GM19438 (cell line): ENCODE data around the gene HIRIP3.

Source experiments
- ATAC-seq: cut with Tn5 transposase; IDR thresholded peaks from one replicate; pipeline ENCODE4 v1.9.1; 2021; ENCODE audit warnings: low read depth; ENCODE audit not compliant: unreplicated experiment

The HIRIP3 gene

DNA sequence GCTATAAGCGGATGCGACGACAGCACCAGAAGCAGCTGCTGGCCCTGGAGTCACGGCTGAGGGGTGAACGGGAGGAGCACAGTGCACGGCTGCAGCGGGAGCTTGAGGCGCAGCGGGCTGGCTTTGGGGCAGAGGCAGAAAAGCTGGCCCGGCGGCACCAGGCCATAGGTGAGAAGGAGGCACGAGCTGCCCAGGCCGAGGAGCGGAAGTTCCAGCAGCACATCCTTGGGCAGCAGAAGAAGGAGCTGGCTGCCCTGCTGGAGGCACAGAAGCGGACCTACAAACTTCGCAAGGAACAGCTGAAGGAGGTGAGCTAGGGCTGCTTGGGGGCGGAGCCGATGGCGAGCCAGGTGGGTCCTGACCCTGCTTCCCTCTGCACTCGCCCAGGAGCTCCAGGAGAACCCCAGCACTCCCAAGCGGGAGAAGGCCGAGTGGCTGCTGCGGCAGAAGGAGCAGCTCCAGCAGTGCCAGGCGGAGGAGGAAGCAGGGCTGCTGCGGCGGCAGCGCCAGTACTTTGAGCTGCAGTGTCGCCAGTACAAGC, 10.1 kb downstream of the HIRIP3 start:
- ATAC-seq, result no peak

DNA sequence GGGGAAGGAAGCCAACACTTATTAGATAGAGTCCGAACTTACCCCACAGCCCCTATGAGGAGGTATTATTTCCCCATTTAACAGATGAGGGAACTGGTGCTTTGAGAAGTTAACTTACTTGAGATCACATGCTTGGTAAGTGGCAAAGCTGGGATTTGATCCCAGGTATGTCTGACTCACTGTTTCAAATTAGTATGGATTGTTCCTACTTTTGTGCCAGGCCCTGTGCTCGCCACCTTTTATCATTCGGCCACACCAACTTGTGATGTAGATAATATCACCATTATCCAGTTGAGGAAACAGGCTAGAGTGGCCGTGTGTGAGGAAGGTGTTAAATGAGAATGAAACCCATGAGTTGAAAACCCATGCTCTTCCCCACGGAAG, 10.7 kb downstream of the HIRIP3 start:
- ATAC-seq, result no peak

DNA sequence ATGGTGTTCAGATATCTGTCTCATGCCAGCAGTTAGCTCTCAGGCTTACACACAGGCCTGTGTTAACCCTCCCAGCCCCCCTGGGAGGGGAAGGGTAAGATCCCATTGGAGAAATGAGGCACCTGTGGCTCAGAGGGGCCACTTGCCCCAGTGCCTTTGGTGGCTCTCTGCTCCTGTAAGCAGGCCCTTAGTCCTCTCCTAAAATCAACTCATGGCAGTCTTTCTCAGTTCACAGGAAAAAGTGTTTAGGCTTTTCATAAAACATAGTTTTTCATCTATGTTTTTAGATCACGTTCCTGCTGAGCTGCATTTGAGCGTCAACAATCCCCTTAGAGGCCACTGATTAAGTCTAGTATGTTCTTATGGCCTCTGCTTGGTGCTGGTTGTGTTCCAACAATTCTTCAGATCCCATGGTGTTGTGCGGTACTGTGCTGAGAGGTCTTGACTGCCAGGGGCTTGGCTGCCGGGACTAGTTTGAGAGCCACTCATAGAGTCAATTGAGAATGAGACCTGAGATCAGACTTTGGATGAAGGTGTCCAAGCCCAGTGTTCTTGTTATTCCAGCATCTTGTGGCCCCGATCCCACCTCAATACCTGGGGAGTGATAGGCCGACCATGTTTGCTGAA, 11.2 kb downstream of the HIRIP3 start:
- no peak for ATAC-seq

DNA sequence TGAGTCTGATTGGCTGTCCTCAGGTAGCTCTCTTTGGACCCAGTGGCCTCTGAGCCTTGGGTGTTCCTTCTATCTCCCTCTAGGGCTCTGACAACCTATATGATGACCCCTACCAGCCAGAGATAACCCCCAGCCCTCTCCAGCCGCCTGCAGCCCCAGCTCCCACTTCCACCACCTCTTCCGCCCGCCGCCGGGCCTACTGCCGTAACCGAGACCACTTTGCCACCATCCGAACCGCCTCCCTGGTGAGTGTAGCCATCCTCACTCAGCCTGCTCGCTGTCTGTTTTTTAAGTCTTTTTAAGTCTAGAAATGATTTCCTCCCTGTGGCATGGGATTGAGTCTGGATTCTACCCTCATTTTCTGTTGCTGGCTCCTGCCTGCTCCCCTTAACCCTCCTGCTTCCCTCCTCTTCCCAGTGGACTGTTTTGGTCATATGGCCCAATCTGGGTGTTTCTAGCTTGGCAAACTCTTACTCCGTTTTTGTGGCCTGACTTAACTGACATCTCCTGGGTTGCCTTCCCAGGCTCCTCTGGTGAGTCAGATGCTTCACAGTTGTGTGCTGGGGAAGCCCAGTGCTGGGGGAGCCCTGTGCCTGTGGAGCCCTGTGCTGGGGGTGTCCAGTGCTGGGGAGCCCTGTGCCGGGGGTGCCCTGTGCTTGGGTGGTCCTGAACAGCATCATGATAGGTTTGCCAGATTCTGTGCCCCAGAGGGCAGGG, 11.8 kb downstream of the HIRIP3 start:
- no peak for ATAC-seq

DNA sequence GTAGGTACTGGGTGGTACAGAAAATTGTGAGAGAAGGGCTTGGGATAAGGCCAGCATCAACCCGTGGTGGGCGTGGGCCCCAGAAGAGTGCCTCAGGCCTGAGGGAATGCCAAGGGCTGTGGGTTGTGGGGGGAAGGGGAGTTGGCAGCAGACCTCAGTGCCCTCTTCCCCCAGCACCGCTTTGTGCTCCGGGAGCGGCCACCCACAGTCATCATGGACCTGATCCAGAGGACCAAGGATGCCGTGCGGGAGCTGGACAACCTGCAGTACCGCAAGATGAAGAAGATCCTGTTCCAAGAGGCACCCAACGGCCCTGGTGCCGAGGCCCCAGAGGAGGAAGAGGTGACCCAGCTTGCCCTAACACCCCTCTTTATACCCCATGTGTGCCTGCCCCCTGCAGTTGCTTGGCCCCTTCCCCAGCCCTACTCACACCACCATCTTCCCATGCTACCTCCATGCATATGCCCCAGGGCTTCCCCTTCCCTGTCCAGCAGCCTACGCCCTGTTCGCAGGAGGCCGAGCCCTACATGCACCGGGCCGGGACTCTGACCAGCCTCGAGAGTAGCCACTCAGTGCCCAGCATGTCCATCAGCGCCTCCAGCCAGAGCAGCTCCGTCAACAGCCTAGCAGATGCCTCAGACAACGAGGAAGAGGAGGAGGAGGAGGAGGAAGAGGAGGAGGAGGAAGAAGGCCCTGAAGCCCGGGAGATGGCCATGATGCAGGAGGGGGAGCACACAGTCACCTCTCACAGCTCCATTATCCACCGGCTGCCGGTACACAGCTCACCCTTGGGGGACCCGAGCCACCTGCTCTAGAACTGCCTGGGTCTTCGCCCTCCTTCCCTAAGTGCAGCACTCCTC, 12.6 kb downstream of the HIRIP3 start:
- ATAC-seq, result no peak

DNA sequence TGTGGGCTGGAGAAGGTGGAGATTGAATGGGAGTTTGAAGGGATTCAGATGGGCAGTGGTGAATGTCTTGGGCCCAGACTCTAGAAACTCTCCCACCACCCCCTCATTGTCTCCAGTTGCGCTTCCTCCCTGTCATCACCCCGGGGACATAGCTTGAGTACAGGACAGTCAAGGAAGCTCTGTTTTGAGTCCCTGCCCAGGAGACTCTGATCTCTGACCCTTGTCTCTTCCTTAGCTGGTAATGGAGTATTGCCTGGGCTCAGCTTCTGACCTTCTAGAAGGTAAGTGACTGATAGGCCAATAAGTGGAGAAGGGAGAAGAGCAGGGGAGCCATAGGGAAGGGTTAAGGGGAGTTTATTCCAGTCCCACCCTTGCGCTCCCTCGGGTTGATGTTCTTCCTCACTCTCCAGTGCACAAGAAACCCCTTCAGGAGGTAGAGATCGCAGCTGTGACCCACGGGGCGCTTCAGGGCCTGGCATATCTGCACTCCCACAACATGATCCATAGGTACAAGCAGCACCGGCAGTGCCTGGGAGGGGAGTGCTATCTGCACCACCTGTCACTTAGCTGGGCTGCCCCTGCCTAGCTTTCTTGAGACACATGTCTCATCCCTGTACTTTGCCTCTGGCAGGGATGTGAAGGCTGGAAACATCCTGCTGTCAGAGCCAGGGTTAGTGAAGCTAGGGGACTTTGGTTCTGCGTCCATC, 16.7 kb downstream of the HIRIP3 start:
- ATAC-seq, result no peak

DNA sequence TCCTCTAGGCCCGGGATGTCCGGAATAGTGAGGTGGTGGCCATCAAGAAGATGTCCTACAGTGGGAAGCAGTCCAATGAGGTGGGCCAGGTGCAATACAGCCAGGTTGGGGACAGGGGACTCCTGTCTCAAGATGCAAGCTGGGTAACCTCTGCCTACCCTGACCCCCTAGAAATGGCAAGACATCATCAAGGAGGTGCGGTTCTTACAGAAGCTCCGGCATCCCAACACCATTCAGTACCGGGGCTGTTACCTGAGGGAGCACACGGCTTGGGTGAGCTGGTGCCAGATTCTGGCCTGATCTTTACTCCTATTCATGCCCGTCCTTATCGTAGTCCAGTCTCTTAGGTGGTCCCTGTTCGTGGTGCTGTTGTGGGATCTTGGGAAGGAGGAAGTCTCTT, 17.3 kb downstream of the HIRIP3 start:
- no peak for ATAC-seq

DNA sequence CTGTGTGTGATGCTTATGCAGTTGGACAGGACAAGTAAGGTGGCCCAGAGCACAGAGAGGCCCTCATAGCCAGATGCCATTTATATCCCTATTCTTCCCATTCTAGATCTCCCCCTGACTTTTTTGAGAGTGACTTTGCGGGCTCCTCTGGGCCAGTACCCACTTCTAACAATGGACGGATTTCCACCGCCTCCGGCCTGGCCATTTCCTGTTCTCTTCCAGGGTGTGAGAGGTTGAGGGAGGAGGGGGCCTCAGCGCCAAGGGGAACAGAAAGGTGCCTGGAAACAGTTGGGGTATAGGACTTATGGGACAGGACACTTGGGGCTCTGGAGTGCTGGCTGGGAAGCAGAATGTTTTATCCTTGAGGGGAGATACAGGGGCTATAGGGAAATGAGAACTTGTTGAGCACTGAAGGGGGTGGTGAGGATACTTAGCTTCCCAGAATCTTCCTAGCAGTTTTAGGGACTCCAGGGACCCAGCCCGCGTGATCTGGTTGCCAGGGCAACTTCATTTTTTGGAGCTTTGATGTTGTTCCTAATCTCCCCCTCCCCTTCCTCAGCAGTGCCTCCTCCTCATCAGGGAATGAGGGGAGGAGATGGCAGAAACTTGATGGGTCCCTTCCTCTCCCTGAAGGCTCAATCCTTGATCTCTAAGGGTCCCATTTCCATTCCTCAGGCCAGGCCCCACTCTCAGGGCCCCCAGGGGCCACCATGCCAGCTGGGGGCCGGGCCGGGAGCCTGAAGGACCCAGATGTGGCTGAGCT, 18.2 kb downstream of the HIRIP3 start:
- ATAC-seq, result no peak

DNA sequence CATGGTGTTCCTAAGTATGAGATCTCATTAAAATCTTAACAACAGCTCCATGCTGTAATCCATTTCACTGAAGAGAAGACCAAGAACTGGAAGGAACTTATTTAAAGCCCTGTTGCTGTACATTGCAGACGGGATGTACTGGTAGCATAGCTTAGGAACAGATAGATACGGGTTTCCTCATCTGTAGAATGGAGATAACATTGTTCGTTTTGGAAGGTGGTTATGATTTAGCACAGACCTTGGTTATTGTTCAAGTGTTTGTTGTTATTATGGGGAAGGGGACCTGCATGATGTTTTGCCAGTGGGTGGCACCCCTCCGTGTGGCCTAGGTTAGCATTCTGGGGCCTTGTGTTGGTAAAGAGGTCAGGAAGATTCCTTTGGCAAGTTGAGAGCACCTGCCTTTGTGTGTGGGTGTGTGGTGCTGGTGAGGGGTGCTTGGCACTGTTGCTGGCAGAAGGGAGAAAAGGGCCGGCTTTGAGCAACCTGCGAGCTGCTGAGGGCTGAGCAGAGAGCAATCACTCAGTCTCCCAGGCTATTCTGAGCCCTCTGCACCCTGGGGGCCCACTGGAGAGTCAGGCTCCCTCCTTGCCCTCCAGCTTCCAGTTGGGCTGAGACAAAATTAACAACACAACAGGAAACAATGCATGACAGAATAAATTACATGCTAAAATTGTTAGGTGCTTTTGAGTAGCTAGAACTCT, 19.5 kb downstream of the HIRIP3 start:
- ATAC-seq, result no peak

DNA sequence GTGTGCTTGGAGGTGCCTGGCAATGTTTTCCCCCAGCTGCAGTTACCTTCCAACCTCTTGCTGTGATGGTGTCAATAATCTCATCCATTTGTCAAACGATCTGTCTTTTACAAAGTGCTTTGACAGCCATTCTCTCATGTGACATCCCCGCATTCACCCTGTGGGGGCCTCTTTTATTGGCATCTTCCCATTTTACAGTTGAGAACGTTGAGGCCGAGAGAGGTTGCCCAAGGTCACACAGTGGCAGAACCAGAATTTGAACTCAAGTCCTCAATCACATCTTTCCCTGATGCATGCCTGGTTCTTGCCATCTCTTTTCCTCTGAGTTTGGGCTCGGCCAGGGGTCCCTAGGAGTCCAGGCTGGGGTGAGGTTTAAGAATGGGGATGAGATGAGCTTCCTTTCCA, 20.3 kb downstream of the HIRIP3 start:
- no peak for ATAC-seq

DNA sequence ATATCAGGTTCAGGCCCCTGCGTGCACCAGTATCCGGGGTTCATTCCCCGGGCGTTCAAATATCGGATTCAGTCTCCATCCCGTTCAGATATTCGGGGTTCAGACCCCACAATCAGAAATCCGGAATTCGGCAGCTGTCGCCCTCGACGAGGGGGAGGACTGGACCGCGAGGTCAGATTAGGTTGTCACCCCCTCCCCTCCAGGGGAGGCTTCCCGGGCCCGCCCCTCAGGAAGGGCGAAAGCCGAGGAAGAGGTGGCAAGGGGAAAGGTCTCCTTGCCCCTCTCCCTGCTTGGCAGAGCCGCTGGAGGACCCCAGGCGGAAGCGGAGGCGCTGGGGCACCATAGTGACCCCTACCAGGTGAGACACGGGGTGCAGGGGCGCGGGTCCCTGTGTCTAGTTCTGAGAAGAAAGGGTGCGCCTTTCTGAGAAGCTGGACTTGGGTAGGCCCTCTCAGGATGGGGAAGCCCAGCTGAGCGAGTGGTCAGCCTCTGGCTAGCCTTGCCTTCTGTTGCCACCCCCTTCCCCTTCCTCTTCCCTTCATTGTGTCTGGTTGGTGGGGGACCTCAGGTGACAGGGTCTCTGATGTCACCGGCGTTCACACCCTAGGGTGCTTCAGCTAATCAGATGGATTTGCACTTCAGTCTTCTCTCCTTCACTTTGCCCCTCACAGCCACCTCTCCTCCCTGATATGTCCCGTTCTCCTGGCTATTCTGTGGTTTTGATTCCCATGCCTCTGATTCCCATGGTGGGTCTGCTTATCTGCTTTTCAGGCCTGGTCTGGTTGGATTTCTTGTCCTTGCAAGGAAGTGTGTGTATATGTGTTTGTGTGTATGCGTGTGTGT, 20.9 kb downstream of the HIRIP3 start:
- ATAC-seq, result no peak

DNA sequence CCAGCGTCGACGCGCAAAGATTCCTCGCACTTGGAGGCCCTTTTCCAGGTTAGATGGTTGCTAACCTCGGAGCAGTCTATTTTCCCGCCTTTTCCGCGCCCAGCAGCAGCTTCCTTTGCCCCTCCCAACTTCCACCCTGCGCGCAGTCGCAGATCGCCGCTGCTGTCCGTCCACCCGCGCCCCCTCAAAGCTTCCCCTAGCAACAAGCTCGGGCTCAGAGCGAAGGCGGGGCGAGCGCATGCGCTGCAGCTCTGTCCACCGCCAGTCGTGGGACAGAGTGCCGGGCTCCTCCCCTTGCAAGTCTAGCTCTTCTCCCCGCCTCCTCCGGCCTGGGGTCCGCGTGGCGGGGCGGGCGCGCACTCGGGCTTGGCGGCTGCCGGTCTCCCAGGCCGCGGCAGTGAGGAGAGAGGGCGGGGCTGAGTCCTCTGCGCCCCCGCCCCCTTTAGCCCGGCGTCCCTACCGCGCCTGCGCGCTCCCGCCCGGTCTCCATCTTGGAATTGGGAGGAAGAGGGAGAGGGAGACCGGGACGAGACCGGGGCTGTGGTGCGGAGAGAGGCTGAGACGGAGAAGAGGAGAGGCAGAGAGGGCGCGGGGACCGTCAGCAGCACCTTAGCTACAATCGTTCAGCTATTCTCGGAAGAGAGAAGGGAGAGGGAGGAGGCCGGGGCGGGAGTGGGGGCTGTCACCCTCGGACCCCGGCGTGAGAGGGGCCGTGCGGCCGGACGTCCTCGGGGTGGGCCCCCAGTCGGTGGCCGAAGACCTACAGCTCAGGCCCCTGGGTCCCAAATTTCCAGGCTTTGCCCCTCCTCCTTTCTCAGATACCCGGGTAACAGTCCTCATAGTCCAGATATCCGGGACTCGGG, 21.8 kb downstream of the HIRIP3 start, which contains the start of gene TAOK2:
Gene TAOK2, plus strand, starts transcription at position 485 of the 863 bp plus-strand sequence. CDS start 3,905 bp downstream, outside the sequence.
- ATAC-seq, result peak; percentile 93

DNA sequence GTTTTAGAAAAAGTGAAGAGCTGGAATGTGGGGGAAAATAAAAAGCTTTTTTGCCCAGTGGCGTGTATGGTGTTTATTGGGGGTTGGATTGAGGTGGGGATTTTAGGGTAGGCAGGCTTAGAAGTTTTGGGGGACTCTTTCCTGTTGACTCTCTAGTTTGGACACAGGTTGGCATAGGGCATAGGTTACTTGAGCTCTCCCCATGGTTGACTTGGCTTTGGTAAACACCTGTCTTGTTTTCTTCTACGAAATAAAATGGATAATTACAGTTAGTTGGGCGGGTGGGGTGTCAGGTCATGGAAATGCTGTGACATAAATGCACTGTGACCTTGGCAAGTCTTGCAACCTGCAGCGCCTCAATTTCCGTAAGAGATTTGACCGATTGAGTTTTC, 22.4 kb downstream of the HIRIP3 start:
- no peak for ATAC-seq

DNA sequence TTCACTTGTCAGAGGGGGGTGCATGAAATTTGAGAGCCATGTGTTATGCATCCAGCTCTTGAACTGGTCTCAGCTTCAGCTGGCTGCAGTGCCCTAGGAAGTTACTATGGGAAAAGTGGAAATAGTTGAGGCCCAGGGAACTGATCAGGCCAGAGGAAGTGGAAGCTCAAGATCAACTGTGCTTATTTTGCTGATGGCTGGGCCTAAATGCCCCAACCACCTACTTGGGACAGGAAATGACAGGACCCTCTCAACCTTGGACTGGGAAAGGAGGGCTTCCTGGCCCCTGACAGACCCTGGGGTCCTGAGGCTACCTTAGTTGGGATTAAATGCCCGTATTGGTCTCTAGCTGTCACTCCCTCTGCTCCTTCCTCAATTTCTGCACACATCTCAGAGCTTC, 22.9 kb downstream of the HIRIP3 start:
- no peak for ATAC-seq

DNA sequence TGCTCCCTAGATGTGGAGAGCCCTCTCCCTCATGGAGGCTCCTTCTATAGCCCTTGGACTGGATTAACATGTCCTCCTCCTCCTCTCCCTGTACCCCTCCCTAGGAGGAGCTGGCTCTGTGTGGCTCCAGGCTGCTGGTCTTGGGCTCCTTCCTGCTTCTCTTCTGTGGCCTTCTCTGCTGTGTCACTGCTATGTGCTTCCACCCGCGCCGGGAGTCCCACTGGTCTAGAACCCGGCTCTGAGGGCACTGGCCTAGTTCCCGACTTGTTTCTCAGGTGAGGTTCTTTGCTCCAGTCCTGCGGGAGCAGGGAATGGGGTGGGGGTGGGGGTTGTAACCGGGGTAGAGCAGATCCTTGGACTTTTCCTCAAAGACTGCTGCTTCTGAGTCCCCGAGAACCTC, 24.1 kb downstream of the HIRIP3 start:
- ATAC-seq, result no peak

DNA sequence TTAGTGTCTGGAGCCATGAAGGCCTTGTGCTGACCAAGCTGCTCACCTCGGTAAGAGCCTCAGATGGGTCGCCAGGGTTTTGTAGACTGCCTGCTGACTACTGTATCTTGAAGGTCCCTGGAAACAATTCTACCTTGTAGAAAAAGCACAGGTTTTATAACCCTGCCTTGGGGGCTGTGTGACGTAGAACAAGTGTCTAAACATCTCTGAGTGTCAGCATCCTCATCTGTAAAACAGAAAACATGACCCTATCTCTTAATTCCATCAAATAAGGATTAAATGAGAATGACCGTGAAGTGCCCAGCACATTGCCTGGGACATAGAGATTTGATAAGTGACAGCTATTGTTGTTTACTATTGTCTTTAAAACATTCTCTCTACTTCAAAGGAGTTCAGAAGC, 27.2 kb downstream of the HIRIP3 start:
- ATAC-seq, result no peak

DNA sequence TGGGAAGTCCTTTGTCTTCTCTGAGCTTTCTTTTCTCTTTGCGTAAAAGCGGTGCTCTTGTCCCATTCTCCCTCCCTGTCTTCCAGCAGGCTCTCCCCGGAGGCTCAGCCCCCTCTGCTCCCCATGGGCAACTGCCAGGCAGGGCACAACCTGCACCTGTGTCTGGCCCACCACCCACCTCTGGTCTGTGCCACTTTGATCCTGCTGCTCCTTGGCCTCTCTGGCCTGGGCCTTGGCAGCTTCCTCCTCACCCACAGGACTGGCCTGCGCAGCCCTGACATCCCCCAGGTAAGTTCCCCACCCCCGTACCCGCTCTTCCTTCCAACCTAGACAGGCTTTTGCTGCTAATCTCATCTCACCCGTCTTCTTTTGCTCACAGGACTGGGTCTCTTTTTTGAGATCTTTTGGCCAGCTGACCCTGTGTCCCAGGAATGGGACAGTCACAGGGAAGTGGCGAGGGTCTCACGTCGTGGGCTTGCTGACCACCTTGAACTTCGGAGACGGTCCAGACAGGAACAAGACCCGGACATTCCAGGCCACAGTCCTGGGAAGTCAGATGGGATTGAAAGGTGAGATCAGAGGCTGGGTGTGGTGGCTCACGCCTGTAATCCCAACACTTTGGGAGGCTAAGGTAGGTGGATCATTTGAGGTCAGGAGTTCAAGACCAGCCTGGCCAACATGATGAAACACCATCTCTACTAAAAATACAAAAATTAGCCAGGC, 32.2 kb downstream of the HIRIP3 start:
- ATAC-seq, result no peak
